Measurements from ENCODE around the gene GDF9.

- no peak for TF ChIP-seq CTCF (IDR thresholded peaks at IDR 0.05)
- TF ChIP-seq POLR2A (IDR thresholded peaks at IDR 0.05) = no peak
Observed at GRCh38 chr5:132884548-132884947, 18.3 kb upstream of the GDF9 start.
